ENCODE measurements around the gene TAF7L.

GRCh38 chrX:101263766-101264165, 27.4 kb downstream of the TAF7L start:
- TF ChIP-seq YY1 (IDR thresholded peaks at IDR 0.05; ENCODE audit: insufficient read depth, insufficient read length) (no peak), SUZ12 (IDR thresholded peaks at IDR 0.05; ENCODE audit: extremely low read depth, insufficient read depth, insufficient read length) (no peak), ZNF274 (IDR thresholded peaks at IDR 0.05; ENCODE audit: low read depth, low read length) (no peak)
